ENCODE data around the gene HOXC6. TPM values are rescaled to one million over a fixed set of nuclear protein-coding genes. Genes with fewer than 3 reads are reported as not detected.

The HOXC6 gene
- polyA plus RNA-seq, 3 donors: not detected

- H2AFZ ChIP-seq (ENCODE audit: insufficient read depth, low read depth, low read length, poor library complexity, severe bottlenecking): no peak overlapping the region
- H3K4me3 ChIP-seq (replicated peaks in 1 of 3; ENCODE audit: low read depth in 2 of 3, low read length in 3 of 3): no peak overlapping the region
- H4K20me1 ChIP-seq (ENCODE audit: insufficient read depth, low read length): no peaks in the 10 kb centered on the region
- no peaks in the 10 kb centered on the region for H3K79me2 ChIP-seq (ENCODE audit: insufficient read depth, low read length)
- H3K4me1 ChIP-seq (ENCODE audit: control insufficient read depth in 1 of 2, insufficient read depth in 2 of 2, low read length in 2 of 2): no peaks in the 10 kb centered on the region
- TF ChIP-seq CTCF (IDR thresholded peaks at IDR 0.05): no peak
- peaks cover 0 to 31% (median 9%) of the 10 kb centered on the region in 7 donors for H3K9me3 Mint-ChIP-seq
- peaks cover 84 to 98% of the 10 kb centered on the region in 2 donors for H3K27me3 ChIP-seq (ENCODE audit: control insufficient read depth in 2 of 2, insufficient read depth in 2 of 2, low read length in 2 of 2)
- peaks cover 2% of the 10 kb centered on the region for H3K4me1 Mint-ChIP-seq
- H3K4me2 ChIP-seq (replicated peaks; ENCODE audit: extremely low read depth, low read length, poor library complexity, severe bottlenecking): no peak overlapping the region
- no peak overlapping the region for H3K9ac ChIP-seq (ENCODE audit: insufficient read depth, low read length, poor library complexity, severe bottlenecking)
- no peak overlapping the region for H3K27ac Mint-ChIP-seq
- H3K4me3 Mint-ChIP-seq: peak overlapping the region in 1 of 2 donors; percentile 71
- no peaks in the 10 kb centered on the region for H3K36me3 ChIP-seq (replicated peaks in 1 of 2; ENCODE audit: control insufficient read depth in 1 of 2, insufficient read depth in 2 of 2, low read length in 2 of 2)
- H3K27ac ChIP-seq (ENCODE audit: low read depth in 1 of 2, low read length in 2 of 2): no peak overlapping the region
- H3K36me3 Mint-ChIP-seq: peaks cover 0 to 3% of the 10 kb centered on the region in 2 donors
- DNase-seq: no peak
- 53% methylated on average over 4 of the region's 5 CpGs for WGBS (ENCODE audit: insufficient coverage)
- H3K27me3 Mint-ChIP-seq (ENCODE audit: low read depth in 3 of 3): peaks cover 91 to 98% (median 93%) of the 10 kb centered on the region in 3 donors
- intact Hi-C loops (cut with micrococcal nuclease): loop anchor here in 1 of 2 donors (10.0 kb wide), 1 partner anchor 64 kb away; the partner anchor contains the start of genes HOTAIR and HOXC11
- H3K9me3 ChIP-seq (replicated peaks in 1 of 2; ENCODE audit: control insufficient read depth in 1 of 2, insufficient read depth in 1 of 2, low read length in 2 of 2): peaks cover 1 to 43% of the 10 kb centered on the region in 2 donors
Observed at GRCh38 chr12:54038284-54038870, 10.1 kb downstream of the HOXC6 start.

GRCh38 chr12:54038871-54039414, 10.7 kb downstream of the HOXC6 start:
- Histone ChIP-seq H3K9ac (ENCODE audit: insufficient read depth, low read length, poor library complexity, severe bottlenecking) (no peak overlapping the region), H3K4me2 (replicated peaks; ENCODE audit: extremely low read depth, low read length, poor library complexity, severe bottlenecking) (no peak overlapping the region), H3K27ac (ENCODE audit: low read depth in 1 of 2, low read length in 2 of 2) (no peak overlapping the region), H3K27me3 (ENCODE audit: control insufficient read depth in 2 of 2, insufficient read depth in 2 of 2, low read length in 2 of 2) (peaks cover 84 to 98% of the 10 kb centered on the region in 2 donors), H2AFZ (ENCODE audit: insufficient read depth, low read depth, low read length, poor library complexity, severe bottlenecking) (no peak overlapping the region), H3K4me3 (replicated peaks in 1 of 3; ENCODE audit: low read depth in 2 of 3, low read length in 3 of 3) (no peak overlapping the region), H4K20me1 (ENCODE audit: insufficient read depth, low read length) (no peaks in the 10 kb centered on the region), H3K79me2 (ENCODE audit: insufficient read depth, low read length) (no peaks in the 10 kb centered on the region), H3K9me3 (replicated peaks in 1 of 2; ENCODE audit: control insufficient read depth in 1 of 2, insufficient read depth in 1 of 2, low read length in 2 of 2) (peaks cover 0 to 40% of the 10 kb centered on the region in 2 donors), H3K36me3 (replicated peaks in 1 of 2; ENCODE audit: control insufficient read depth in 1 of 2, insufficient read depth in 2 of 2, low read length in 2 of 2) (no peaks in the 10 kb centered on the region), H3K4me1 (ENCODE audit: control insufficient read depth in 1 of 2, insufficient read depth in 2 of 2, low read length in 2 of 2) (no peaks in the 10 kb centered on the region)
- H3K9me3 Mint-ChIP-seq: peaks cover 0 to 28% (median 7%) of the 10 kb centered on the region in 7 donors
- H3K4me1 Mint-ChIP-seq: peaks cover 2% of the 10 kb centered on the region
- WGBS (ENCODE audit: insufficient coverage): 76% methylated on average over 9 of the region's 9 CpGs
- no peak for TF ChIP-seq CTCF (IDR thresholded peaks at IDR 0.05)
- peaks cover 0 to 3% of the 10 kb centered on the region in 2 donors for H3K36me3 Mint-ChIP-seq
- H3K4me3 Mint-ChIP-seq: peak overlapping the region in 1 of 2 donors; percentile 71
- no peak overlapping the region for H3K27ac Mint-ChIP-seq
- DNase-seq: no peak
- intact Hi-C loops (cut with micrococcal nuclease): loop anchor here in 1 of 2 donors (10.0 kb wide), 1 partner anchor 64 kb away; the partner anchor contains the start of genes HOTAIR and HOXC11
- H3K27me3 Mint-ChIP-seq (ENCODE audit: low read depth in 3 of 3): peaks cover 94 to 98% (median 95%) of the 10 kb centered on the region in 3 donors

Data from CD14-positive monocyte (primary cell).